GM18502 (cell line): ENCODE measurements around the gene ICAM1.
"Not testable (repeated sequence)": the region's sequence is repeated elsewhere in the genome, so short reads cannot be mapped to it uniquely, and the experiment has no call there.

Experiments used
- ATAC-seq: cut with Tn5 transposase; IDR thresholded peaks from one replicate; pipeline ENCODE4 v1.9.1; 2021; ENCODE audit warnings: mild to moderate bottlenecking; ENCODE audit not compliant: unreplicated experiment, poor library complexity

Gene ICAM1

DNA sequence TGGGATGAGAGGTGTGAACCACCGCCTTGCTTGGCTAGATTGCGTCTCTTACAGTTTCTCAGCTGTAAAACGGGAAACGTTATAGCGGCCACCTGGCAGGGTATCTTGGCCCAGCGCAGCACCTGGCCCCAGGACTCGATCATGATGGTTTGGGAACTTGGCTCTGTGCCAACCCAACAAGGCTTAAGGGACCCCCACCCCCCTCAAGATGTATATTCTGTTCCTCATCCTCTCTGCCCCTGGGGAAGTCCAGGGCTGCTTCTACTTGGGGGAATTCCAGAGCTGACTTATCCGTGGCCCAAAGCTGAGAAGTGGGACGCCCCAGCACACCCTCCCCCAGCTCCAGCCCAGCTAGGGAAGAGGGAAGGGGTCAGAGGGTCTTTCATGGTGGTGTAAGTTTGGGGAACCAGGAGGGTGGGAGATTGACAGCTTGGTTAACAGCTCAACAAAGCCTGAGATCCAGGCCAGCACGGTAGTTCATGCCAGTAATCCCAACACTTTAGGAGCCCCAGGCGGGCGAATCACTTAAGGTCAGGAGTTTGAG, 695 bp downstream of the ICAM1 start:
- peak; percentile 33 for ATAC-seq

DNA sequence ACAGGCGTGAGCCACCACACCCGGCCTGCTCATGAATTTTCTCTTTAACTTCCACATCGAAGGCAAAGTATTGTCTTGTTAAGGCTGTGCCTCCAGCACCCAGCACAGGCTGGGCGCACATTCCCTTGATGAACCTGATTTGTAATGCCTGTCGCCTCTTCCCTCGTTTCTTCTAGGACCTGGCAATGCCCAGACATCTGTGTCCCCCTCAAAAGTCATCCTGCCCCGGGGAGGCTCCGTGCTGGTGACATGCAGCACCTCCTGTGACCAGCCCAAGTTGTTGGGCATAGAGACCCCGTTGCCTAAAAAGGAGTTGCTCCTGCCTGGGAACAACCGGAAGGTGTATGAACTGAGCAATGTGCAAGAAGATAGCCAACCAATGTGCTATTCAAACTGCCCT, 3.7 kb downstream of the ICAM1 start:
- no peak for ATAC-seq

DNA sequence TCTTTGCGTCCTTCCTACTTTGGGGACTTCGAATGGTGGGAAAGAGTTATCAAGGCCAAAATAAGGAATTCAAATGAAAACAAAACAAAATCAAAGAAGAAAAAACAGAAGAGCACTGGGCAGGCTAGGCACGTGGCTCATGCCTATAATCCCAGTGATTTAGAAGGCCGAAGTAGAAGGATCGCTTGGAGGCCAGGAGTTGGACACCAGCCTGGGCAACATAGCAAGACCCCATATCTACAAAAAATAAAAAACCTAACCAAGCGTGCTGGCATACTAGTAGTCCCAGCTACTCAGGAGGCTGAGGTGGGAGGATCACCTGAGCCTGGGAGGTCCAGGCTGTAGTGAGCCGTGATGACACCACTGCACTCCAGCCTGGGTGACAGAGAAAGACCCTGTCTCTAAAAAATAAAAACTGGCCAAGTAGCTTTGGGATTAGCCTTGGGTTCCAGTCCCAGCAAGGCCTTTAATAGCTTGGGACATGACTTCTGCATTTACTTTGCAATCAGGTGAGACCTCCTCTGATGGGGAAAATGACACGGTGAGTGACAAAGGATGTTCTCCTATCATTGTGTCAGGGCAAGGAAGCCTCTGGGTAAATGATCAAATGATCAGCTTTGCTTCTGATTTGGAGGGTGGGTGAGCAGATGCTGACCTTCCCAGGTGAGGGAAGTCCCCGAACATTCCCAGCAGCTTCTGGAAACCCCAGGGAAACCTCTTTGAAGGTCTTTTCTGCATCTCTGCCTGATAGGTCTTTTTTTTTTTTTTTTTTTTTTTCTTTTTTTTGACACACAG, 7.1 kb downstream of the ICAM1 start:
- no peak for ATAC-seq

DNA sequence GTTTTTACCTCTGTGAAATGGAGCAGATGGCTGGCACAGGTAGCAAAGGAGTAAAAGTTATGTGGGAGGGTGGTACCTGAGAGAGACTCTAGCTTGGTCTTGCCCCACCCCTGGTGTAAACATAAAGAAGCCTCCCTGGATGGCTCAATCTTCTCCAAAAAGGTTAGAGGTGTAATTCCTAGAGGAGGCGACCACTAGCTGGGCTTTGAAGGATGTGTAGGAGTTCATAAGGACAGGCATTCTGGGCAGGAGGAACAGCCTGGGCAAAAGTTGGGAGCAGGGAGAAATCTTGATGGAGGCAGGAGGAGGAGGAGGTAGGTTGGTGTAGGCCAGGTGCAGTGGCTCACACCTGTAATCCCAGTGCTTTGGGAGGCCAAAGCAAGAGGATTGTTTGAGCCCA, 8.0 kb downstream of the ICAM1 start:
- no peak for ATAC-seq

DNA sequence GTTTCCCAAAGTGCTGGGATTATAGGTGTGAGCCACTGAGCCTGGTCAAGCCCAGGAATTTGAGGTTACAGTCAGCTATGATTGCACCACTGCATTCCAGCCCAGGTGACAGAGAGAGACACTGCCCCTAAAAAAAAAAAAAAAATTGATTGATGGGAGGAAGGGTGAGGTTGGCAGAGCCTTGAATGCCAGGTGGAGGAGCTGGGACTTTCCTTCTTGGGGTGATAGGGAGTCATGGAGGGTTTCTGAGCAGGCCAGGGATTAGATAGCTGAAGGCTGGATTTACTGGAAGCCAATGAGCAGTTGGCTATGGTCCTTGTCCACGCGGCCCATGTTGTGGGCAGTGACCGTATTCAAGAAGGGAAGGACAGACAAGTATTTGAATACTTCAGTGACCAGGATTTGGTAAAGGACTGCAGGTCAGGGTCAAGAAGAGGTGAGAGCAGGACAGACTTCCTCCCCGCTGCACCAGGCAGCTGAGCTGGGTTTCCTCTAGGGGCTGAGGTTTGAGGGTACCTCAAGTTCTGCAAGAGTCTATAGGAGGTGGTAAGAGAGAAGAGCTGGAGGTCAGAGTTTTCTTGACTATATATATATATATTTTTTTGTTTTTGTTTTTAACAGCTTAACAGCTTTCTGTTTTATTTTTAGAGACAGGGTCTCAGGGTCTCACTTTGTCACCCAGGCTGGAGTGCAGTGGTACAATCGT, 9.0 kb downstream of the ICAM1 start:
- no peak for ATAC-seq

DNA sequence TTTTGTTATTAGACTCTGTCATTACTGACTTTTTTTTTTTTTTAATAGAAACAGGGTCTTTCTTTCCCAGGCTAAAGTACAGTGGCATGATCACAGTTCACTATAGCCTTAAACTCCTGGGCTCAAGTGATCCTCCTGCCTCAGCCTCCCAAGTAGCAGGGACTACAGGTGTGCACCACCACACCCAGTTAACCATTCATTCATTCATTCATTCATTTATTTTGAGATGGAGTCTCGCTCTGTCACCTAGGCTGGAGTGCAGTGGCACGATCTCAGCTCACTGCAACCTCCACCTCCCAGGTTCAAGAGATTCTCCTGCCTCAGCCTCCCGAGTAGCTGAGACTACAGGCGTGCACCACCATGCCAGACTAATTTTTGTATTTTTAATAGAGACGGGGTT, 11.1 kb downstream of the ICAM1 start:
- not testable (repeated sequence) for ATAC-seq

DNA sequence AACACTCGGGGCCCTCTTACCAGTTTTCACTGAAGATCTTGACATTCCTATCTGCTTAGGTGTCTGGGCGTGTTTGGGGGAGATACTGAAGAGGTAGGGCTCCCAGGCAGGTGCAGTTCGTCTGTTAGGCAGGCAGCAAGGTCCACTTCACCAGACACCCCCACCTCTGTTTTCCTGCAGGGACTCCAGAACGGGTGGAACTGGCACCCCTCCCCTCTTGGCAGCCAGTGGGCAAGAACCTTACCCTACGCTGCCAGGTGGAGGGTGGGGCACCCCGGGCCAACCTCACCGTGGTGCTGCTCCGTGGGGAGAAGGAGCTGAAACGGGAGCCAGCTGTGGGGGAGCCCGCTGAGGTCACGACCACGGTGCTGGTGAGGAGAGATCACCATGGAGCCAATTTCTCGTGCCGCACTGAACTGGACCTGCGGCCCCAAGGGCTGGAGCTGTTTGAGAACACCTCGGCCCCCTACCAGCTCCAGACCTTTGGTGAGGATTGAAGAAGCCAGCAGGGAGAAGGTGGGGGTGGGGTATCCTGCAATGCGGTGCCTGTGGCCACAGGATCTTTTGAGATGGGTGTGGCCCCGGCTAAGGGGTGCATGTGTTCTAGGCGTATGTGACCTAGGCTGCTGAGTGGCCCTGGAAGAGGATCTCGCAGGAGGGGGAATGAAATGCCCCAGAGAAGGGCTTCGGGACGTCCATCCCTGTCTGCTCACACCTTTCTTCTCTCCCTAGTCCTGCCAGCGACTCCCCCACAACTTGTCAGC, 12.6 kb downstream of the ICAM1 start:
- no peak for ATAC-seq

DNA sequence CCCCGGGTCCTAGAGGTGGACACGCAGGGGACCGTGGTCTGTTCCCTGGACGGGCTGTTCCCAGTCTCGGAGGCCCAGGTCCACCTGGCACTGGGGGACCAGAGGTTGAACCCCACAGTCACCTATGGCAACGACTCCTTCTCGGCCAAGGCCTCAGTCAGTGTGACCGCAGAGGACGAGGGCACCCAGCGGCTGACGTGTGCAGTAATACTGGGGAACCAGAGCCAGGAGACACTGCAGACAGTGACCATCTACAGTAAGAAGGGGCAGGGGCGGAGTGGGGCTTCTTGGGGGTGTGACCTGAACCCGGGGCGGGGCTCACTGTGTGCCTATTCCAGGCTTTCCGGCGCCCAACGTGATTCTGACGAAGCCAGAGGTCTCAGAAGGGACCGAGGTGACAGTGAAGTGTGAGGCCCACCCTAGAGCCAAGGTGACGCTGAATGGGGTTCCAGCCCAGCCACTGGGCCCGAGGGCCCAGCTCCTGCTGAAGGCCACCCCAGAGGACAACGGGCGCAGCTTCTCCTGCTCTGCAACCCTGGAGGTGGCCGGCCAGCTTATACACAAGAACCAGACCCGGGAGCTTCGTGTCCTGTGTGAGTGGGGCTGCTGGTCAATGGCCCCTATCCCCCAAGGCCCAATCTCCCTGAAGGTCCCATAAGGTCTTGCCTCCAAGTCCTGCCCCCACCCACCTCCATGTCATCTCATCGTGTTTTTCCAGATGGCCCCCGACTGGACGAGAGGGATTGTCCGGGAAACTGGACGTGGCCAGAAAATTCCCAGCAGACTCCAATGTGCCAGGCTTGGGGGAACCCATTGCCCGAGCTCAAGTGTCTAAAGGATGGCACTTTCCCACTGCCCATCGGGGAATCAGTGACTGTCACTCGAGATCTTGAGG, 13.4 kb downstream of the ICAM1 start:
- no peak for ATAC-seq

DNA sequence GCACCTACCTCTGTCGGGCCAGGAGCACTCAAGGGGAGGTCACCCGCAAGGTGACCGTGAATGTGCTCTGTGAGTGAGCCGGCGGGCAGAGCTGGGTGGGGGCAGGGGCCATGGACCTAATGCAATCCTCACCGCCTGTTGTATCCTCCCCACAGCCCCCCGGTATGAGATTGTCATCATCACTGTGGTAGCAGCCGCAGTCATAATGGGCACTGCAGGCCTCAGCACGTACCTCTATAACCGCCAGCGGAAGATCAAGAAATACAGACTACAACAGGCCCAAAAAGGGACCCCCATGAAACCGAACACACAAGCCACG, 14.0 kb downstream of the ICAM1 start:
- ATAC-seq: no peak

DNA sequence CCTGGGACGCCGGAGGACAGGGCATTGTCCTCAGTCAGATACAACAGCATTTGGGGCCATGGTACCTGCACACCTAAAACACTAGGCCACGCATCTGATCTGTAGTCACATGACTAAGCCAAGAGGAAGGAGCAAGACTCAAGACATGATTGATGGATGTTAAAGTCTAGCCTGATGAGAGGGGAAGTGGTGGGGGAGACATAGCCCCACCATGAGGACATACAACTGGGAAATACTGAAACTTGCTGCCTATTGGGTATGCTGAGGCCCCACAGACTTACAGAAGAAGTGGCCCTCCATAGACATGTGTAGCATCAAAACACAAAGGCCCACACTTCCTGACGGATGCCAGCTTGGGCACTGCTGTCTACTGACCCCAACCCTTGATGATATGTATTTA, 14.5 kb downstream of the ICAM1 start:
- no peak for ATAC-seq

DNA sequence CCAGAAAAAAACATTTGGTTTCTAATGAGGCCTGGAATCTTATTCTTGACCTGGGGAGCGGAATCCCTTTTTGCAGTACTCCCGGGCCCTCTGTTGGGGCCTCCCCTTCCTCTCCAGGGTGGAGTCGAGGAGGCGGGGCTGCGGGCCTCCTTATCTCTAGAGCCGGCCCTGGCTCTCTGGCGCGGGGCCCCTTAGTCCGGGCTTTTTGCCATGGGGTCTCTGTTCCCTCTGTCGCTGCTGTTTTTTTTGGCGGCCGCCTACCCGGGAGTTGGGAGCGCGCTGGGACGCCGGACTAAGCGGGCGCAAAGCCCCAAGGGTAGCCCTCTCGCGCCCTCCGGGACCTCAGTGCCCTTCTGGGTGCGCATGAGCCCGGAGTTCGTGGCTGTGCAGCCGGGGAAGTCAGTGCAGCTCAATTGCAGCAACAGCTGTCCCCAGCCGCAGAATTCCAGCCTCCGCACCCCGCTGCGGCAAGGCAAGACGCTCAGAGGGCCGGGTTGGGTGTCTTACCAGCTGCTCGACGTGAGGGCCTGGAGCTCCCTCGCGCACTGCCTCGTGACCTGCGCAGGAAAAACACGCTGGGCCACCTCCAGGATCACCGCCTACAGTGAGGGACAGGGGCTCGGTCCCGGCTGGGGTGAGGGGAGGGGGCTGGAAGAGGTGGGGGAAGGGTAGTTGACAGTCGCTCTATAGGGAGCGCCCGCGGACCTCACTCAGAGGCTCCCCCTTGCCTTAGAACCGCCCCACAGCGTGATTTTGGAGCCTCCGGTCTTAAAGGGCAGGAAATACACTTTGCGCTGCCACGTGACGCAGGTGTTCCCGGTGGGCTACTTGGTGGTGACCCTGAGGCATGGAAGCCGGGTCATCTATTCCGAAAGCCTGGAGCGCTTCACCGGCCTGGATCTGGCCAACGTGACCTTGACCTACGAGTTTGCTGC, 16.1 kb downstream of the ICAM1 start, which contains the start of gene ICAM4:
ICAM4 (plus strand) TSS at position 153 of the 935 bp plus-strand sequence; CDS start at position 211, 58 bp downstream.
- ATAC-seq: peak; percentile 33

DNA sequence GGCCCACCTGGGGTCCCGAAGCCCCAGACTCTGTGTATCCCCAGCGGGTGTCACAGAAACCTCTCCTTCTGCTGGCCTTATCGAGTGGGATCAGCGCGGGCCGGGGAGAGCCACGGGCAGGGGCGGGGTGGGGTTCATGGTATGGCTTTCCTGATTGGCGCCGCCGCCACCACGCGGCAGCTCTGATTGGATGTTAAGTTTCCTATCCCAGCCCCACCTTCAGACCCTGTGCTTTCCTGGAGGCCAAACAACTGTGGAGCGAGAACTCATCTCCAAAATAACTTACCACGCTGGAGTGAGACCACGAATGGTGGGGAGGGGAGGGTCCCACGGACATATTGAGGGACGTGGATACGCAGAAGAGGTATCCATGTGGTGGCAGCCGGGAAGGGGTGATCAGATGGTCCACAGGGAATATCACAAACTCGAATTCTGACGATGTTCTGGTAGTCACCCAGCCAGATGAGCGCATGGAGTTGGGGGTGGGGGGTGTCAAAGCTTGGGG, 17.8 kb downstream of the ICAM1 start:
- ATAC-seq: no peak

DNA sequence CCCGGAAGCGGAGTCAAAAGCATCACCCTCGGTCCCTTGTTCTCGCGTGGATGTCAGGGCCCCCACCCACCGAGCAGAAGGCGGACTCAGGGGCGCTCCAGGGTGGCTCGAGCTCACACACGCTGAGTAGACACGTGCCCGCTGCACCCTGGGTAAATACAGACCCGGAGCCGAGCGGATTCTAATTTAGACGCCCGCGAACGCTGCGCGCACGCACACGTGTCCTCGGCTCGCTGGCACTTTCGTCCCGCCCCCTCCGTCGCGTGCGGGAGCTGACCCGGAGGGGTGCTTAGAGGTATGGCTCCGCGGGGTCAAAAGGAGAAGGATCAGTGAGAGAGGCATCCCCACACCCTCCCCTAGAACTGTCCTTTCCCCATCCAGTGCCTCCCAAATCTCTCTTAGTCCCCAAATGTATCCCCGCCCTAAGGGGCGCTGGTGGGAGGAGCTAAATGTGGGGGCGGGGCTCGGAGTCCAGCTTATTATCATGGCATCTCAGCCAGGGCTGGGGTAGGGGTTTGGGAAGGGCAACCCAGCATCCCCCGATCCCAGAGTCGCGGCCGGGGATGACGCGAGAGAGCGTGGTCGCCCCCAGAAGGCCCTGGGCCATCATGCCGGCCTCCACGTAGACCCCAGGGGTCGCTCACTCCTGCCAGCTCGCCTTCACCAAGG, 18.4 kb downstream of the ICAM1 start:
- no peak for ATAC-seq

DNA sequence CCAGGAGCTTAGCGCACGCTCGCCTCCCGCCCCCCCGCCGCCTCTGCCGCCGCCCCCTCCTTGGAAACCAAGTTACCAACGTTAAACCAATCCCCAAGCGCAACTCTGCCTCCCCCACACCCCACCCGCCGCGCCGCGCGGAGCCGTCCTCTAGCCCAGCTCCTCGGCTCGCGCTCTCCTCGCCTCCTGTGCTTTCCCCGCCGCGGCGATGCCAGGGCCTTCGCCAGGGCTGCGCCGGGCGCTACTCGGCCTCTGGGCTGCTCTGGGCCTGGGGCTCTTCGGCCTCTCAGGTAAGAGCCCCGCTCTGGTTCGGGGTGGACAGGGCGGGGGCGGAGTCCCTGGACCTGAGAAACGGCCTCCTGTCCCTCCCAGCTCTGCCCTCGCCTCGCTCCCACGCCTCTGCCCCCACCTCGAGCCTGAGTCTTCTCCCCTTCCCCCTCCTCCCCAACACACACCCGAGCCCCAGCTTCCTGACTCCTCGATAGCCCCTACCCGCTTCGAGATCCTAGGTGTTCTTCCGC, 19.0 kb downstream of the ICAM1 start, which contains the start of gene ICAM5:
ICAM5 (plus strand) TSS at position 117 of the 521 bp plus-strand sequence; CDS start at position 209, 92 bp downstream.
- ATAC-seq: no peak

DNA sequence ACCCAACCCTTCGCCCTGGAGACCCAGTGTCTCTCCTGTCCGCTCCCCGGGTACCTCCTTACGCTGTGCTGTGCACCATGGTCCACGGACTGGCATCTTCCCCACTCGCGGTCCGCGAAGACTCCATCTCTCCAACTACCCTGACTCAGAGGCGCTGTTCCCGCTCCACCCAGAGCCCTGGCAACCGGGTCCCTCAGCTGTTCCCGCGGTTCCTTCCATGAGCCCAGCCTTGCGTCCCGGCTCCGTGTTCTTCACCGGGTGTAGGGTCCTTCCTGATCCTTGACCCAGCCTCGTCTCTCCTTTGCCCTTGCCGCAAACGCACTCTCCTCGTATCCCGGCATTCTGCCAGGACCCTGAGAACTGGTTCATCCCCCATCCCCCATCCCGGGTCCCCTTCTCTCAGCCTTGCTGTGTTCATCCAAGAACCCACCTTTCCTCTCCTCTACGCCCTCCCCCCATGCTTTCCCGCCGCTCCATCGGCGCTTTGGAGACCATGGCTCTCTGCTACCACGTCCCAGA, 19.5 kb downstream of the ICAM1 start:
- ATAC-seq: no peak

DNA sequence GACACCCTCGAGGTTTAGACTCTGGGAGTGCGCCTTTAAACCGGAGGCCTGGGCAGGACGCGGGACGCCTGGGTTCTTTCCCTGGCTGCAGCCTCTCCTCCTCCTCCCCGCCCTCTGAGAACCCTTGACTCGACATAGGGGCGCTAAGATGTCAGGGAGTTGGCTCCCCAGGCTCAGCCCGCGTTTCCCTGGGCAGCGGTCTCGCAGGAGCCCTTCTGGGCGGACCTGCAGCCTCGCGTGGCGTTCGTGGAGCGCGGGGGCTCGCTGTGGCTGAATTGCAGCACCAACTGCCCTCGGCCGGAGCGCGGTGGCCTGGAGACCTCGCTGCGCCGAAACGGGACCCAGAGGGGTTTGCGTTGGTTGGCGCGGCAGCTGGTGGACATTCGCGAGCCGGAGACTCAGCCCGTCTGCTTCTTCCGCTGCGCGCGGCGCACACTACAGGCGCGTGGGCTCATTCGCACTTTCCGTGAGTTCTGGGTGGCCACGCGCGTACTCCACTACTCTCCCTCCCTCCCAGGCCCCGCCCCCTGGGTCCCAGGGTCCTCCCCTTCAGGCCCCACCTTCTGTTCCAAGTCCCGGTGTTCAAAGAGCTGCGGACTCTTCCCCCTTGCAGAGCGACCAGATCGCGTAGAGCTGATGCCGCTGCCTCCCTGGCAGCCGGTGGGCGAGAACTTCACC, 20.1 kb downstream of the ICAM1 start:
- ATAC-seq: no peak
